HG03378 (cell line): ENCODE data around the gene CRYGS.
A peak's percentile ranks its signal among the peaks of the same experiment; 100 is the strongest.
"Not testable (repeated sequence)": the region's sequence is repeated elsewhere in the genome, so short reads cannot be mapped to it uniquely, and the experiment has no call there.

Experiments used
- ATAC-seq: cut with Tn5 transposase; IDR thresholded peaks from one replicate; pipeline ENCODE4 v1.9.1; 2021; ENCODE audit warnings: mild to moderate bottlenecking, moderate library complexity; ENCODE audit not compliant: unreplicated experiment

The CRYGS gene

GRCh38 chr3:186564586-186564985, 20.4 kb upstream of the CRYGS start:
- ATAC-seq: no peak

GRCh38 chr3:186552408-186553031, 8.3 kb upstream of the CRYGS start:
- ATAC-seq: no peak

- ATAC-seq: no peak
Measured at GRCh38 chr3:186551387-186551786, 7.2 kb upstream of the CRYGS start.

- no peak for ATAC-seq
Measured at GRCh38 chr3:186549497-186549896, 5.3 kb upstream of the CRYGS start.

GRCh38 chr3:186540835-186541226, 3.3 kb downstream of the CRYGS start:
- no peak for ATAC-seq

GRCh38 chr3:186540221-186540834, 3.9 kb downstream of the CRYGS start:
- peak; percentile 65 for ATAC-seq

- peak; percentile 19 for ATAC-seq
Measured at GRCh38 chr3:186538779-186539178, 5.4 kb downstream of the CRYGS start.

- no peak for ATAC-seq
Measured at GRCh38 chr3:186536883-186537844, 7.0 kb downstream of the CRYGS start.

GRCh38 chr3:186534113-186534669, 10.0 kb downstream of the CRYGS start:
- peak; percentile 90 for ATAC-seq

- ATAC-seq: peak; percentile 52
Measured at GRCh38 chr3:186532598-186533072, 11.5 kb downstream of the CRYGS start.

GRCh38 chr3:186531694-186532093, 12.5 kb downstream of the CRYGS start:
- ATAC-seq: not testable (repeated sequence)

GRCh38 chr3:186530415-186530814, 13.8 kb downstream of the CRYGS start:
- ATAC-seq: no peak

GRCh38 chr3:186529201-186529999, 14.8 kb downstream of the CRYGS start:
- no peak for ATAC-seq

- peak; percentile 38 for ATAC-seq
Measured at GRCh38 chr3:186526256-186526606, 17.9 kb downstream of the CRYGS start.

GRCh38 chr3:186525369-186526255, 18.6 kb downstream of the CRYGS start:
- ATAC-seq: peak; percentile 27

- ATAC-seq: no peak
Measured at GRCh38 chr3:186524616-186525015, 19.6 kb downstream of the CRYGS start.

GRCh38 chr3:186523434-186523833, 20.7 kb downstream of the CRYGS start:
- no peak for ATAC-seq

GRCh38 chr3:186523022-186523421, 21.2 kb downstream of the CRYGS start:
- ATAC-seq: no peak
